A549 (cell line): Measurements from ENCODE around the gene EDEM1. TPM values are rescaled to one million over a fixed set of nuclear protein-coding genes. Genes with fewer than 3 reads are reported as not detected.
A peak's percentile ranks its signal among the peaks of the same experiment; 100 is the strongest.

Experiments used
- ATAC-seq, 2 experiments: fragments of 200-7000 bp in 1 of 2; fragments of >200 bp in 1 of 2; cut with Nextera tagmentation in 1 of 2; cut with Tn5 transposase in 1 of 2; 3 replicates each; pipeline versions ENCODE4 v1.8.0 to v1.9.1; 2018 to 2020; ENCODE audit warnings: mild to moderate bottlenecking in 1 of 2, moderate library complexity in 1 of 2
- CTCF ChIA-PET: fragments of 300-600 bp; sonication (Branson Sonifier 250); formaldehyde crosslinking; extraction: SDS; loops from one replicate; lab custom pipeline; 2021; ENCODE audit warnings: antibody characterized with exemption, inconsistent platforms; lab: Yijun Ruan, JAX
- POLR2A ChIA-PET: fragments of 350-600 bp; formaldehyde crosslinking; extraction: SDS; loops from one replicate; lab custom pipeline; 2021; ENCODE audit warnings: antibody characterized with exemption, inconsistent platforms; lab: Yijun Ruan, JAX
- DNase-seq, 2 experiments: peaks; one replicate each; pipeline versions ENCODE4 v3.0.0 to v3.0.0-alpha.2; 2011 to 2016; ENCODE audit warnings: low read depth in 1 of 2, low spot score in 1 of 2
- FAIRE-seq: peaks from 2 replicates; lab custom pipeline; 2011; peaks lifted over from hg19 to GRCh38; lab: Jason Lieb, UNC
- H3K27ac ChIP-seq, 2 experiments: fragments of >200 bp; sonication (Bioruptor Twin); formaldehyde crosslinking; 3 replicates each; pipeline ENCODE4 v1.5.1; 2016 to 2017
- H3K4me1 ChIP-seq: fragments of >200 bp; sonication (Bioruptor Twin); formaldehyde crosslinking; 3 replicates; pipeline ENCODE4 v1.6.1; 2016
- H3K4me2 ChIP-seq: fragments of >200 bp; sonication (Bioruptor Twin); formaldehyde crosslinking; 3 replicates; pipeline ENCODE4 v1.6.1; 2016
- H3K4me3 ChIP-seq: fragments of >200 bp; sonication (Bioruptor Twin); formaldehyde crosslinking; 3 replicates; pipeline ENCODE4 v1.5.1; 2016
- H3K9me3 ChIP-seq: fragments of >200 bp; sonication (Bioruptor Twin); formaldehyde crosslinking; 3 replicates; pipeline ENCODE4 v1.6.1; 2016
- CBX2 ChIP-seq: fragments of 200-600 bp; sonication (generic); IDR thresholded peaks from 2 replicates; pipeline ENCODE4 v1.6.1; 2016; ENCODE audit warnings: low read depth, mild to moderate bottlenecking, borderline replicate concordance
- CEBPB ChIP-seq, 2 experiments: fragments of >200 bp in 1 of 2; sonication (Bioruptor Twin) in 1 of 2; formaldehyde crosslinking in 1 of 2; IDR thresholded peaks; 2 replicates each; pipeline ENCODE4 v1.6.1; 2012 to 2016
- CTCF ChIP-seq: fragments of >200 bp; sonication (Bioruptor Twin); formaldehyde crosslinking; IDR thresholded peaks from 3 replicates; pipeline ENCODE4 v1.5.1; 2016
- E2F6 ChIP-seq: IDR thresholded peaks from 2 replicates; pipeline ENCODE4 v1.6.1; 2012; ENCODE audit warnings: low read depth, borderline replicate concordance
- EHMT2 ChIP-seq: fragments of 200-600 bp; sonication (generic); IDR thresholded peaks from 2 replicates; pipeline ENCODE4 v1.6.1; 2016; ENCODE audit warnings: antibody characterized with exemption, low read depth, mild to moderate bottlenecking, moderate library complexity
- EP300 ChIP-seq, 2 experiments: fragments of >200 bp; sonication (Bioruptor Twin); formaldehyde crosslinking; IDR thresholded peaks; 2 replicates in 1 of 2; 3 replicates in 1 of 2; pipeline ENCODE4 v1.6.1; 2016 to 2017
- FOXS1 ChIP-seq: fragments of 250-450 bp; sonication (Bioruptor Pico); IDR thresholded peaks from 2 replicates; pipeline ENCODE4 v1.5.0; 2020; ENCODE audit warnings: mild to moderate bottlenecking, moderate library complexity
- HMGXB4 ChIP-seq: fragments of 250-450 bp; sonication (Bioruptor Pico); IDR thresholded peaks from 2 replicates; pipeline ENCODE4 v1.5.0; 2021; ENCODE audit warnings: mild to moderate bottlenecking, moderate library complexity, borderline replicate concordance
- KDM5A ChIP-seq: fragments of 200-600 bp; sonication (generic); IDR thresholded peaks from 2 replicates; pipeline ENCODE4 v1.6.1; 2016; ENCODE audit warnings: antibody characterized with exemption, mild to moderate bottlenecking
- NFE2L2 ChIP-seq: fragments of 150-350 bp; conservative IDR thresholded peaks from 2 replicates; pipeline ENCODE4 v1.6.1; 2014; ENCODE audit warnings: low read length
- NR3C1 ChIP-seq: fragments of >200 bp; sonication (Bioruptor Twin); formaldehyde crosslinking; IDR thresholded peaks from 3 replicates; pipeline ENCODE4 v1.6.1; 2017
- PBX3 ChIP-seq: IDR thresholded peaks from 2 replicates; pipeline ENCODE4 v1.6.1; 2012
- RAD21 ChIP-seq, 2 experiments: fragments of >200 bp in 1 of 2; sonication (Bioruptor Twin) in 1 of 2; formaldehyde crosslinking in 1 of 2; IDR thresholded peaks in 1 of 2; conservative IDR thresholded peaks in 1 of 2; 2 replicates in 1 of 2; 3 replicates in 1 of 2; pipeline ENCODE4 v1.6.1; 2012 to 2018; ENCODE audit warnings: inconsistent platforms in 1 of 2
- SMC3 ChIP-seq: fragments of >200 bp; sonication (Bioruptor Twin); formaldehyde crosslinking; IDR thresholded peaks from 3 replicates; pipeline ENCODE4 v1.6.1; 2018; ENCODE audit warnings: inconsistent platforms
- TP53 ChIP-seq: fragments of 250-450 bp; sonication (Bioruptor Pico); IDR thresholded peaks from 2 replicates; pipeline ENCODE4 v1.5.0; 2021; ENCODE audit warnings: mild to moderate bottlenecking, moderate library complexity
- ZC3H11A ChIP-seq: fragments of 450-650 bp; IDR thresholded peaks from 2 replicates; pipeline ENCODE4 v1.6.1; 2014; ENCODE audit warnings: antibody characterized with exemption, mild to moderate bottlenecking
- ZNF302 ChIP-seq: fragments of 250-450 bp; sonication (Bioruptor Pico); IDR thresholded peaks from 2 replicates; pipeline ENCODE4 v1.9.0; 2021; ENCODE audit warnings: inconsistent platforms, mild to moderate bottlenecking, moderate library complexity
- ZSCAN20 ChIP-seq: fragments of 250-450 bp; sonication (Bioruptor Pico); IDR thresholded peaks from 2 replicates; pipeline ENCODE4 v1.8.0; 2022; ENCODE audit warnings: mild to moderate bottlenecking, moderate library complexity
- WGBS: methylation state at CpG from one replicate; pipeline ENCODE4 v1.1.6; 2017; ENCODE audit errors: missing lambda C conversion rate; 5-methylcytosine and 5-hydroxymethylcytosine counted together
- polyA plus RNA-seq, 4 experiments: library from polyadenylated mRNA; depleted of rRNA in 3 of 4; stranded (reverse); fragments of >200 nt; fragmentation: RNase III in 1 of 4; extraction: RNeasy Plus Mini Kit Qiagen cat#74134 plus additional on column Dnase treatment in 1 of 4; gene quantifications; 2 replicates in 3 of 4; 3 replicates in 1 of 4; pipeline ENCODE4 v1.2.3, GENCODE V29; 2011 to 2017

The EDEM1 gene
- polyA plus RNA-seq, 2 of the 4 experiments (the other 2 are of a cell fraction): 16.3 to 40.9 TPM

- FAIRE-seq (no peak), DNase-seq (no peak), ATAC-seq (no peak)
- no peaks in the 10 kb centered on the region for H3K9me3 ChIP-seq
- H3K4me1 ChIP-seq: peaks cover 31% of the 10 kb centered on the region
- CTCF ChIA-PET: no interaction called here
- no peak overlapping the region; the same call in 2 of the 3 replicates for H3K4me2 ChIP-seq
- 90% methylated on average over 3 of the region's 3 CpGs for WGBS
- TF ChIP-seq EP300 (IDR thresholded peaks at IDR 0.05) (no peak), E2F6 (no peak), RAD21 (conservative IDR thresholded peaks at IDR 0.05 in 1 of 2, IDR thresholded peaks at IDR 0.05 in 1 of 2) (no peak), EHMT2 (no peak), SMC3 (no peak), ZSCAN20 (CRISPR knock-in tag) (no peak), PBX3 (no peak), ZNF302 (CRISPR knock-in tag) (no peak), CBX2 (no peak)
- no peak overlapping the region for H3K4me3 ChIP-seq
- POLR2A ChIA-PET: interaction anchor here (0.6 kb wide), 1 partner anchor 181 kb away, joined by 3 read pairs; the partner anchor contains the start of gene BHLHE40
- no peak overlapping the region for H3K27ac ChIP-seq
Observed at GRCh38 chr3:5160321-5160720, 27.2 kb upstream of the EDEM1 start.

GRCh38 chr3:5160940-5161858 is 26.3 kb upstream of the EDEM1 start:
- FAIRE-seq: no peak
- ChIA-PET POLR2A (no interaction called here), CTCF (interaction anchor here (0.6 to 1.8 kb wide), 3 partner anchors 13 to 38 kb away, joined by 3 to 7 read pairs (median 3); no protein-coding TSS in a partner anchor)
- no peak for TF ChIP-seq CEBPB (IDR thresholded peaks at IDR 0.05)
- no peak for TF ChIP-seq NFE2L2
- no peak for TF ChIP-seq FOXS1 (CRISPR knock-in tag)
- 30% methylated on average over 4 of the region's 4 CpGs for WGBS
- Histone ChIP-seq H3K27ac (peak overlapping the region in 1 of 2 experiments; percentile 17; a peak in 2 of 6 replicates), H3K4me2 (peak overlapping the region; percentile 48), H3K9me3 (no peaks in the 10 kb centered on the region), H3K4me1 (peaks cover 31% of the 10 kb centered on the region), H3K4me3 (no peak overlapping the region)
- ATAC-seq: peak; percentile 54 to 58
- DNase-seq: no peak

- ATAC-seq (peak; percentile 77 to 79), DNase-seq (no peak), FAIRE-seq (no peak)
- CTCF ChIA-PET: interaction anchor here (0.7 to 1.8 kb wide), 2 partner anchors 14 to 39 kb away, joined by 3 to 7 read pairs; no protein-coding TSS in a partner anchor
- H3K4me1 ChIP-seq: peaks cover 31% of the 10 kb centered on the region
- no peaks in the 10 kb centered on the region for H3K9me3 ChIP-seq
- POLR2A ChIA-PET: interaction anchor here (0.8 kb wide), 1 partner anchor 25 kb away, joined by 6 read pairs; the partner anchor contains the start of gene EDEM1
- H3K4me3 ChIP-seq: no peak overlapping the region
- WGBS: 70% methylated on average over 1 of the region's 1 CpG
- no peak overlapping the region for H3K27ac ChIP-seq
- H3K4me2 ChIP-seq: peak overlapping the region; percentile 48
- TF ChIP-seq ZSCAN20 (CRISPR knock-in tag) (no peak), CEBPB (IDR thresholded peaks at IDR 0.05) (no peak), KDM5A (no peak), CTCF (no peak), ZC3H11A (no peak), NR3C1 (no peak), TP53 (CRISPR knock-in tag) (no peak), SMC3 (no peak), HMGXB4 (CRISPR knock-in tag) (no peak)
Observed at GRCh38 chr3:5162102-5162501, 25.4 kb upstream of the EDEM1 start.
